HG02610 (cell line): Measurements from ENCODE around the gene FBXO41.

Source experiments
- ATAC-seq: cut with Tn5 transposase; IDR thresholded peaks from one replicate; pipeline ENCODE4 v1.9.1; 2021; ENCODE audit warnings: mild to moderate bottlenecking, moderate library complexity; ENCODE audit not compliant: unreplicated experiment

FBXO41 gene

GRCh38 chr2:73284296-73285158 is at the start of gene FBXO41:
Gene FBXO41, minus strand, starts transcription at chr2:73284478. Its CDS starts 14,848 bp downstream, at chr2:73269630.
- ATAC-seq, result peak; percentile 81

GRCh38 chr2:73334045-73334444 is 49.8 kb upstream of the FBXO41 start:
- no peak for ATAC-seq

- ATAC-seq, result no peak
Observed at GRCh38 chr2:73333564-73333963, 49.3 kb upstream of the FBXO41 start.

GRCh38 chr2:73324126-73324725 is 39.9 kb upstream of the FBXO41 start:
- no peak for ATAC-seq

- ATAC-seq, result no peak
Observed at GRCh38 chr2:73323551-73323950, 39.3 kb upstream of the FBXO41 start.

GRCh38 chr2:73314441-73314840 is 30.2 kb upstream of the FBXO41 start:
- no peak for ATAC-seq

GRCh38 chr2:73307720-73308119 is 23.4 kb upstream of the FBXO41 start:
- ATAC-seq, result no peak

- no peak for ATAC-seq
Observed at GRCh38 chr2:73301636-73302035, 17.4 kb upstream of the FBXO41 start.

GRCh38 chr2:73300926-73301325 is 16.6 kb upstream of the FBXO41 start:
- no peak for ATAC-seq

- ATAC-seq, result no peak
Observed at GRCh38 chr2:73297586-73297985, 13.3 kb upstream of the FBXO41 start.

GRCh38 chr2:73297151-73297559 is 12.9 kb upstream of the FBXO41 start:
- ATAC-seq, result no peak

GRCh38 chr2:73295751-73296400 is 11.6 kb upstream of the FBXO41 start:
- no peak for ATAC-seq

GRCh38 chr2:73294239-73294638 is 10.0 kb upstream of the FBXO41 start:
- no peak for ATAC-seq

GRCh38 chr2:73293534-73294171 is 9.4 kb upstream of the FBXO41 start, which contains the start of gene EGR4:
Gene EGR4, minus strand, starts transcription at chr2:73293548. Its CDS starts 231 bp downstream, at chr2:73293317.
- ATAC-seq, result peak; percentile 93

- no peak for ATAC-seq
Observed at GRCh38 chr2:73292906-73293533, 8.7 kb upstream of the FBXO41 start.

- ATAC-seq, result no peak
Observed at GRCh38 chr2:73292316-73292905, 8.1 kb upstream of the FBXO41 start.

- ATAC-seq, result no peak
Observed at GRCh38 chr2:73291461-73292315, 7.4 kb upstream of the FBXO41 start.

- no peak for ATAC-seq
Observed at GRCh38 chr2:73291093-73291460, 6.8 kb upstream of the FBXO41 start.

GRCh38 chr2:73290049-73290839 is 6.0 kb upstream of the FBXO41 start:
- no peak for ATAC-seq
